Pancreas (tissue), 10 donors: Measurements from ENCODE around the gene CMYA5. TPM values are rescaled to one million over a fixed set of nuclear protein-coding genes. Genes with fewer than 3 reads are reported as not detected.

ENCODE experiments used
- ATAC-seq, 4 donors: fragments of 200-7000 bp; cut with Tn5 transposase; one replicate each; pipeline versions ENCODE4 v1.8.0 to v1.9.1; 2020; ENCODE audit warnings: mild to moderate bottlenecking in 4 of 4, moderate library complexity in 4 of 4
- DNase-seq, 6 donors: peaks; one replicate each; pipeline ENCODE4 v3.0.0-alpha.2; 2020
- FAIRE-seq: peaks from 2 replicates; lab custom pipeline; 2012; peaks lifted over from hg19 to GRCh38; lab: Jason Lieb, UNC
- H3K27ac ChIP-seq, 4 donors: fragments of 200-600 bp; sonication (generic); 1 replicate in 3 of 4; 2 replicates in 1 of 4; pipeline versions ENCODE4 v1.5.0 to v1.8.0; 2020
- H3K27me3 ChIP-seq, 4 donors: fragments of 200-600 bp; one replicate each; pipeline ENCODE4 v1.8.0; 2021
- H3K36me3 ChIP-seq, 3 donors: fragments of 200-600 bp; sonication (generic) in 1 of 3; one replicate each; pipeline versions ENCODE4 v1.5.0 to v1.8.0; 2020 to 2021
- H3K4me1 ChIP-seq, 3 donors: fragments of 200-600 bp; one replicate each; pipeline ENCODE4 v1.8.0; 2021
- H3K4me3 ChIP-seq, 4 donors: fragments of 200-600 bp; sonication (generic) in 2 of 4; one replicate each; pipeline versions ENCODE4 v1.5.0 to v1.8.0; 2020 to 2021
- H3K9me3 ChIP-seq, 4 donors: fragments of 200-600 bp; one replicate each; pipeline ENCODE4 v1.8.0; 2021
- WGBS, 2 donors: extraction: QIAGEN DNeasy Blood & Tissue Kit; methylation state at CpG; one replicate each; pipeline ENCODE4 v1.1.7; 2013; 5-methylcytosine and 5-hydroxymethylcytosine counted together
- intact Hi-C, 3 donors: fragments of 100-400 bp; cut with DNase I; formaldehyde crosslinking; loops; one replicate each; pipeline versions ENCODE4 v1.11.1 to v1.14.2; 2022
- polyA plus RNA-seq, 2 donors: library from polyadenylated mRNA; stranded (reverse); fragments of 200-250 nt; gene quantifications; one replicate each; pipeline ENCODE4 v1.2.3, GENCODE V29; 2013
- total RNA-seq, 6 donors: library from RNA; stranded (reverse); fragmentation: NEBNext Ultra II Directional in 4 of 6; extraction: Animal tissue kit (Norgen Biotek cat#: 25700) in 4 of 6; gene quantifications; one replicate each; pipeline versions ENCODE4 v1.2.1 to v1.2.4, GENCODE V29; 2021 to 2023
- TF ChIP-seq, protein P1 (sequence below), 4 donors: fragments of 200-600 bp; sonication (generic) in 3 of 4; IDR thresholded peaks; one replicate each; pipeline versions ENCODE4 v1.5.0 to v1.8.0; 2021; ENCODE audit warnings: antibody characterized with exemption in 4 of 4
- donor health status: healthy with polysubstance abuse.
- donor health status: DM: no; HTN: no; CAD: no; lungs with moderate emphysema.
- donor health status: DM: no; HTN: no; CAD: no.
- donor health status: control.
- donor health status: control.
- donor health status: Bipolar disorder and iron deficiency.
- donor health status: DM: yes; HTN: yes; CAD: no.
- donor health status: DM: no; HTN: no; CAD: no.
- donor health status: DM: no; HTN: no; CAD: no.
- donor health status: DM: yes; HTN: yes; CAD: no.

The CMYA5 gene
- total and polyA plus RNA-seq, 8 donors: 0.09 to 0.84 (median 0.39) TPM

DNA sequence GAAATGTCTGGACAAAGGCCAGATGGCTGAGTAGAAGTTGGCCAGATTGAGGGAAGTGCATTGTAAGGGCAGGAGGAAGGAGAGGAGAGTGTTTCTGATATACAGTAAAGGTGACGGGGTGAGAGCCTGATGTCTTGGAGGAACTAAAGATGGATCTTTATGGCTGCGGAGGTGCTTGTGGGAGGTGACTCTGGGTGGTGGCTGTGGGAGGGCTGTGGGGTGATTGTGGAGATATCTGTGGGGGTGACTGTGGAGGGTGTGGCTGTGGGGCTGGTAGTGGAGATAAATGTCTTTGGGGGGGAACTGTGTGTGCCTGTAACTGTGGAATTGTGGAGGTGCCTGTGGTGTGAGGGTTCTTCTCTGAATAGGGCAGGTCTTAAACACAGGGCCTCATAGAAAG, 121.4 kb downstream of the CMYA5 start:
- H3K4me1 ChIP-seq: no peaks in the 10 kb centered on the region
- no peak for FAIRE-seq
- intact Hi-C loops: no loop called here
- TF ChIP-seq, protein P1, sequence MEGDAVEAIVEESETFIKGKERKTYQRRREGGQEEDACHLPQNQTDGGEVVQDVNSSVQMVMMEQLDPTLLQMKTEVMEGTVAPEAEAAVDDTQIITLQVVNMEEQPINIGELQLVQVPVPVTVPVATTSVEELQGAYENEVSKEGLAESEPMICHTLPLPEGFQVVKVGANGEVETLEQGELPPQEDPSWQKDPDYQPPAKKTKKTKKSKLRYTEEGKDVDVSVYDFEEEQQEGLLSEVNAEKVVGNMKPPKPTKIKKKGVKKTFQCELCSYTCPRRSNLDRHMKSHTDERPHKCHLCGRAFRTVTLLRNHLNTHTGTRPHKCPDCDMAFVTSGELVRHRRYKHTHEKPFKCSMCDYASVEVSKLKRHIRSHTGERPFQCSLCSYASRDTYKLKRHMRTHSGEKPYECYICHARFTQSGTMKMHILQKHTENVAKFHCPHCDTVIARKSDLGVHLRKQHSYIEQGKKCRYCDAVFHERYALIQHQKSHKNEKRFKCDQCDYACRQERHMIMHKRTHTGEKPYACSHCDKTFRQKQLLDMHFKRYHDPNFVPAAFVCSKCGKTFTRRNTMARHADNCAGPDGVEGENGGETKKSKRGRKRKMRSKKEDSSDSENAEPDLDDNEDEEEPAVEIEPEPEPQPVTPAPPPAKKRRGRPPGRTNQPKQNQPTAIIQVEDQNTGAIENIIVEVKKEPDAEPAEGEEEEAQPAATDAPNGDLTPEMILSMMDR (IDR thresholded peaks at IDR 0.05): no peak
- H3K4me3 ChIP-seq: no peak overlapping the region
- H3K36me3 ChIP-seq: no peaks in the 10 kb centered on the region
- 74 to 76% methylated on average over 2 of the region's 2 CpGs for WGBS, 2 donors
- no peak for DNase-seq
- H3K27ac ChIP-seq: no peak overlapping the region
- no peak for ATAC-seq
- no peaks in the 10 kb centered on the region for H3K27me3 ChIP-seq
- H3K9me3 ChIP-seq: no peaks in the 10 kb centered on the region

DNA sequence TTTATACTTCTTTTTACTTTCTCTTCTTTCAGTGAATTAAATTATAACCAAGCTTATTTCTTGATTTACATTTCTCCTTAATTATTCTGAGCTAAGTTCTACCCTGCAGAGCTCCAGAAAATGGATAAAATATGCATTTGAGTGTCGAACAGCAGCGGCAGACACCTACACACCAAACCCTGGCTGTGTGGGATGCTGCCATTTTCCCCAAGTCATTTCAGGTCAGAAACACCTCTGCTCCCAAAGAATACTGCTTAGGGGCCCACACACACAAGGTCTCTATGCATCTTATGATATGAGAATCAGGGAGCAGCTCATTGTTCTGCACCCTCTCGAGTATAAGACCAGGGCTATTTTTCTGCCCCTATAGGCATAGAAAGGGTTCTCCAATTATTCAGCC, 122.3 kb downstream of the CMYA5 start:
- ATAC-seq (no peak), FAIRE-seq (no peak), DNase-seq (no peak)
- intact Hi-C loops: no loop called here
- 91 to 93% methylated on average over 3 of the region's 3 CpGs for WGBS, 2 donors
- no peaks in the 10 kb centered on the region for H3K4me1 ChIP-seq
- no peak overlapping the region for H3K4me3 ChIP-seq
- no peaks in the 10 kb centered on the region for H3K36me3 ChIP-seq
- H3K9me3 ChIP-seq: no peaks in the 10 kb centered on the region
- H3K27me3 ChIP-seq: no peaks in the 10 kb centered on the region
- no peak overlapping the region for H3K27ac ChIP-seq
- TF ChIP-seq, protein P1 (IDR thresholded peaks at IDR 0.05): no peak

DNA sequence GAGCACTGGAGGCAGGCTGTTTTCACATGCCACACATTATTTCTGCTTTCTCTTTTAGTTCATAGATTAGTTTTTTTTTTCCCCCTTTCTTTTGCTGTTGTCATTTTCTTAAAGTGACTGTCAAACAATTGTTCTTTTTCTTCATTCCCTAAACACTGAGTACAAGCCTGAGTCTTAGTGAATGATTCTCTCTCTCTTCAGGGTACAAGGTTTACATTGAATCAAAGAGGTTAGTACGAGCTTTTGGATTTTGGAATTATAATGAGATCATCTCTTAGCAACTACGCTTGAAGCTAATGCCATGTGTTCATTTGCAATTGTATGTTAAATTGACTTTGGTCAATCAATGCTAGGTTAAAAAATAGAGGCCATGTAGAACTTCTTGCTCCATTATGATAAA, 125.1 kb downstream of the CMYA5 start:
- TF ChIP-seq, protein P1 (IDR thresholded peaks at IDR 0.05): no peak
- Histone ChIP-seq H3K36me3 (no peaks in the 10 kb centered on the region), H3K27ac (no peak overlapping the region), H3K4me3 (no peak overlapping the region), H3K27me3 (no peaks in the 10 kb centered on the region), H3K4me1 (no peaks in the 10 kb centered on the region), H3K9me3 (no peaks in the 10 kb centered on the region)
- FAIRE-seq (no peak), DNase-seq (no peak), ATAC-seq (no peak)
- WGBS, 2 donors: 73 to 77% methylated on average over 2 of the region's 2 CpGs
- intact Hi-C loops: no loop called here

DNA sequence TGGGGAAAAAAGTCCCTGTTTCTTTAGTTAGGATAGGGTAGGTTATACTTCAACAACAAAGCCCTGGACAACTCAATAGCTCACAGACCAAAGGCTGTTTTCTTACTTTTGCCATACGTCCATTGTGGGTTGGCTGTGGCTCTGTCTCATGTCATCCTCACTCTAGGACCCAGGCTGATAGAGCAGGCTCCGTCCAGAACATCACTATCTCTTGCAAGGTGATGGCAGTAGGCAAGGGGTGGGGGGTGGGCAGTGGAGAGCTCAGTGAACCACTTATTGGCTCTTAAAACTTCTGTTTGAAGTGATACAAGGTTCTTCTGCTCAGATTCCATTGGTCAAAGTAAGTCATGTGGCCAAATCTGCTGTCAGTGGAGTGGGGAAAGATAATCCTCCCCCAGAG, 126.4 kb downstream of the CMYA5 start:
- ATAC-seq (no peak), DNase-seq (no peak), FAIRE-seq (no peak)
- Histone ChIP-seq H3K36me3 (no peaks in the 10 kb centered on the region), H3K9me3 (no peaks in the 10 kb centered on the region), H3K4me1 (no peaks in the 10 kb centered on the region), H3K4me3 (no peak overlapping the region), H3K27me3 (no peaks in the 10 kb centered on the region), H3K27ac (no peak overlapping the region)
- 75 to 78% methylated on average over 2 of the region's 2 CpGs for WGBS, 2 donors
- intact Hi-C loops: no loop called here
- TF ChIP-seq, protein P1 (IDR thresholded peaks at IDR 0.05): no peak

DNA sequence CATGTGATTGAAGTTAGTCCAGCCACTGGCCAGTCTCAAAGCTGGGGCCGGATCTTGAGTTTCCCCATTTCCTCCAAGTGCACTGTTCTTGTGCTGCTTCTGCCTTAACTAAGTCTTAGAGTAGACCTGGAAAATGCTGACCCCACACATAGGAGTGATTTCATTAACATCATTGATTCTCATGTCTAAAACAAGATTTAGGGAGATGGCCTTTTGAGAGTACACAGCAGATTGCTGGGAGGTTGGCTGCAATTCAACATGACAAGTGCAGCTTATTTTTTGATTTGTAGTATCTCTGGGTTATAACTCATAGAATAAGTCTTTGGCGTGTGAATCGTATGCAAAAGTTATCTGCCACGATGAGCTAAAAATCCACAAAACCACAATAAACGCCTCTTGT, 131.0 kb downstream of the CMYA5 start:
- DNase-seq (no peak), FAIRE-seq (no peak), ATAC-seq (no peak)
- intact Hi-C loops: no loop called here
- Histone ChIP-seq H3K4me1 (no peaks in the 10 kb centered on the region), H3K4me3 (no peak overlapping the region), H3K9me3 (no peaks in the 10 kb centered on the region), H3K36me3 (no peaks in the 10 kb centered on the region), H3K27ac (no peak overlapping the region), H3K27me3 (no peaks in the 10 kb centered on the region)
- TF ChIP-seq, protein P1 (IDR thresholded peaks at IDR 0.05): no peak
- 84 to 91% methylated on average over 5 of the region's 5 CpGs for WGBS, 2 donors
